GM21723 (cell line): ENCODE results near the gene CCDC71.

Experiments
- ATAC-seq: cut with Tn5 transposase; IDR thresholded peaks from one replicate; pipeline ENCODE4 v1.9.1; 2021; ENCODE audit warnings: mild to moderate bottlenecking, moderate library complexity; ENCODE audit not compliant: unreplicated experiment

CCDC71 gene

DNA sequence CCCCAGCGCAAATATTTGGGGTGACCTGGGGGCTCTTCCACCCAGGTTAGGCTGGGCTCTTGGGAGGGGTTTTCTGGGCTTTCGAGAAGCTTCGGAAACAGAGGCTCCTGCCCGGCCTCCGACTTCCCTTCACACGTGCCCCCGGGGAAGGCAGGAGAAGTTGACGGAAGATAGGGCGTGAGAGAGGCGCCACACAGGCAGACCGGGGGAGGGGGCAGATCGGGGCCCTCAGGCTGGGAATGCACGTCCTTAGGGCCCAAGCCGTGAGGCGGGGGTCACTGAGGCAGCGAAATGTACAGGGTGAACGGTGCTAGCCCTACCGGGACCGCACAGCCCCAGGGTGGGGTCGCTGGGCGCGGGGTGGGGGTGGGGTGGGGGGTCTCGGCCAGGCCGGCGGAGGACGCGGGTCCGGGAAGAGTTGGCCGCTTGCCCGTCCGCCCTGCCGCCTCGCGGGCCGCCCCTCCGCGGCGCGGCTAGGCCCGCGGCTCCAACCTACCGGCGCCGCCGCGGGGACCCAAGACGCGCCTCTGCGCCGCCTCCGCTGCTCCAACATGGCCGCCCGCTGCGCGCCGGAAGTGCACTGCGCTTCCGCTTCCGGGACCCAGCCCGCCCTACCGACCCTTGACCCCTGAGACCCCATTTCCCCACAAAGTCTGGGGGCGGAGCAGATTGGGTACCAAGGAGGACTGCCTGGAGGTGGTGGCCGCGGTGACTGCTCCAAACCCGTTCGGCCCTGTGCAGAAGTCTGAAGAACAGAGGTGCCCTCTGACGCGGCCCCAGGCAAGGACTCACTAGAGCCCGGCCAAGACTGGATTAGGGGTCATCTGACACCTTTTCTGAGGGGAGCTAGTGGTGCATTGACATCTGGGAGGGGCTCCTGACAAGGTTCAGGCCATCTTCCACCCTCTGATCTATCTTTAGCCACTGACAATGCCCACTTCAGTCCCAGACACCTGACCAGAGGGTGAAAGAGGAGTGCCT lies at the start of gene CCDC71:
TSS of gene CCDC71 (minus strand) at position 561 of the 981 bp plus-strand sequence. CDS start 2,123 bp downstream, outside the sequence.
- ATAC-seq: peak; percentile 61

DNA sequence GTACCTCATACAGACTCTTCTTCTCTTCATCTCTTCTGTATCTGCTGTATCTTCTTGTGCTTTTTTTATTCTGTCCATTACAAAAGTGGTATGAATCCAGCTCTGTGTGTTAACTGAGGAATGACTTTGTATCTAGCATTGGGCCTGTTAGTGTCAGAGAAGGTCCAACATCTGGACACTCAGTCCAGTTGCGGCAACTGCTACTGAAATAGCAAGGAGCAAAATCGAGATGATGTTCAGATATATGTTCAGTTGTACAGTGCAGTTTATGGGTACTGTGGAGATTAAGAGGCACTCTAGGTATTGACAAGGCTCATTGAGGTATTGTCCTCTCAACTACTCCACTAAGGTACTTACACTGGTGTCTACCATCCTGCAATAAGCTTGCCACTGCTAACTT lies 47.9 kb upstream of the CCDC71 start:
- ATAC-seq: no peak

GRCh38 chr3:49213541-49213943 lies 47.4 kb upstream of the CCDC71 start:
- ATAC-seq: no peak

DNA sequence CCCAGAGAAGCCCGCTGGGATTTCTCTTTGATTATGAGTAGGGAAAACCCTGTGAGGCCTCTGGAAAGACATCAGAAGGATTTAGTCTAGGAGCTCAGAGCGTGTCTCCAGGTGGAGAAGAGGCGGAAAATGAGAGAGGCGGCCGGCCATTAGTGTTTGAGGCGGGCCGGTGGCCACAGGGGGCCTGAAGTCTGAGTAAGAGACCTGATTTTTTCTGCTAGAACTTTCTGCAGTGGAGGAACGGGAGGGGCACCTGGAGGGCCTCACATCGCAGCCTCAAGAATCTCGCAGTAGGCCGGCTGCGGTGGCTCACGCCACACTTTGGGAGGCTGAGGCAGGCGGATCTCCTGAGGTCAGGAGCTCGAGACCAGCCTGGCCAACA lies 33.8 kb upstream of the CCDC71 start:
- ATAC-seq: no peak

DNA sequence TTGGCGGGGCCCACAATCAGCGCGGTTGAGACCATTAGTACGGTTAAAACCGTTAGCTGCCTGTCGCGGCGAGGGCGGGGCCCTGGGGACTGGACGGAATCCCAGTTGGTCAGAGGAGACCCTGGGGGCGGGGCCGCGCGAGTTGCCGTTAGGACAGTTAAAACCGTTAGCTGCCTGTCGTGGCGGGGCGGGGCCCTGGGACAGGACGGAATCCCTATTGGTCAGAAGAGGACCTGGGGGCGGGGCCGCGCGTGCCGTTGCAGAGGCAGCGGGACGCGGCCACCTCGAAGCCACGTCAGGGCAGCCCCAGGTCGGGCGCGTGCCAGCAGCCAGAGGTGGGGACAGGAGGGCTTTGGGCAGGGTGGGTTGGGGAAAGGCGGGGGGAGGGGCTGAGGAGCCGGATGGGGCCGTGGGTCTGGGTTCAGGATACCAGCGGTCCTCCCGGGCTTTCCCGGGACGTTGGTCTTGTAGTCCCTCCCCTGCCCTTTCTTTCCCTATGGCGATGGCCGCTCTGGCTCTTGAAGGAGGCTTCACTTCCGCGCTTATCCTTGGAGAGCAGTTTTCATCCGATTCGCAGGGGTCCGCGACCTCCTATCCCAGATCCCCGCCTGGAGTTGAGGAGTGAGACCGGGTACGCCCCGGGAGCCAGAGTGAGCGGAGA lies 33.2 kb upstream of the CCDC71 start:
- ATAC-seq: no peak

GRCh38 chr3:49198611-49199230 lies 32.6 kb upstream of the CCDC71 start:
- no peak for ATAC-seq

- ATAC-seq: no peak
Measured at GRCh38 chr3:49198161-49198560, 32.0 kb upstream of the CCDC71 start.

GRCh38 chr3:49191741-49192140 lies 25.6 kb upstream of the CCDC71 start:
- ATAC-seq: no peak

DNA sequence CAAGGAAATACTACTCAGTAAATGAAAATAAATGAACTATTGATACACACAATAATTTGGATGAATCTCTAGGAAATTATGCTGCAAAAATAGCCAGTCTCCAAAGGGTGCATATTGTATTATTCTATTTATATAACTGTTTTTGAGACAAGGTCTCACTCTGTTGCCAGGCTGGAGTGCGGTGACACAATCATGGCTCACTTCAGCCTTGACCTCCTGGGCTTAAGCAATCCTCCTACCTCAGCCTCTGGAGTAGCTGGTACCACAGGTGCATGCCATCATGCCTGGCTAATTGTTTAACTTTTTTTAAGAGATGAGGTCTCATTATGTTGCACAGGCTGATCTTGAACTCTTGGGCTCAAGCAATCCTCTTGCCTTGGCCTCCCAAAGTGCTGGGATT lies 17.7 kb upstream of the CCDC71 start:
- ATAC-seq: no peak

GRCh38 chr3:49182682-49183081 lies 16.6 kb upstream of the CCDC71 start:
- no peak for ATAC-seq

GRCh38 chr3:49181351-49181750 lies 15.2 kb upstream of the CCDC71 start:
- ATAC-seq: no peak

DNA sequence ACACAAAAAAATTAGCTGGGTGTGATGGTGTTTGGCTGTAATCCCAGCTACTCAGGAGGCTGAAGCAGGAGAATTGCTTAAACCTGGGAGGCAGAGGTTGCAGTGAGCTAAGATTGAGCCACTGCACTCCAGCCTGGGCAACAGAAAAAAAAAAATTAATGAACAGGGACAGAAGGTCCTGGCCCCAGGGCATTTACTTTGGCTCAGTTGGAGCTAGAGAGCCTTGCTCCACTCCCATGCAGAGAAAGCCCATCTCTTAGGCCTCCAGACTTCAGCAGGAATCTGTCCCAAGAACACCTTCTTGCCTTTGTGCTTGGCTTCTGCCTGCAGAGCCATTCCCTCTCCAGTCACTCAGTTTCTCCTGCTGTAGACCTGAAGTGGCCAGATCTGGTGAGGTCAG lies 14.0 kb upstream of the CCDC71 start:
- no peak for ATAC-seq

DNA sequence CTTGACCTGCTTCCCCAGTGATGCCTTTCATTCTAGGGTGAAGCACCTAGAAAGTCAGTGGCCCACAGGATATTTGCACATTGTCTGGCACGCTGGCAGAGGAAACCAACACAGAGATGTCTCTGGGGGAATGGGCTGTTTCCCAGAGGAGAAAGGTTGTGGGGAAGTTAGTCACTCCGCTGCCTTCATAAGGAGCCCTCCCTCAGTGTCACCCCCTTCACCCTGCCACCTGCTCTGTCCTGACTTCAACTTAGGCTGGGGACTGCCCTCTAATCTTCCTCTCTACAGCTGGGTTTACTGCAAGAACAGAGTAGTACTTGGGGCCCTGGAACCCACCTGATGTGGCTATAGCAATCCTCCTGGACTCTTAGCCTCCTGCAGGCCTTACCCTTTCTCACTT lies 10.9 kb upstream of the CCDC71 start:
- no peak for ATAC-seq

DNA sequence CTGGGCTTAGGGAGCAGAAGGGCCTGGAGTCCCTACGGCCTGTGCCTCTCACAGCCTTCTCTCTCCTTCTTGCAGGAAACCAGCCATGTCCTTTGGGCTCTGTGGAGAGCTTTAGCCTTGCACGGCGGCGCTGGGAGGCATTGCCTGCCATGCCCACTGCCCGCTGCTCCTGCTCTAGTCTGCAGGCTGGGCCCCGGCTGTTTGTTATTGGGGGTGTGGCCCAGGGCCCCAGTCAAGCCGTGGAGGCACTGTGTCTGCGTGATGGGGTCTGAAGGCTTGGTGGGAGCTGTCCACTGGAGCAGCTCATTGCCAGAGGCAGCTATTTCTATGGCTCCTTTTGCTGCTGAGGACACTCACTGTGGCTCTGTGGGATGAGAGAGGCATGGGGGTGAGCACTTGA lies 9.4 kb upstream of the CCDC71 start:
- no peak for ATAC-seq

- no peak for ATAC-seq
Measured at GRCh38 chr3:49174397-49174985, 8.4 kb upstream of the CCDC71 start.

DNA sequence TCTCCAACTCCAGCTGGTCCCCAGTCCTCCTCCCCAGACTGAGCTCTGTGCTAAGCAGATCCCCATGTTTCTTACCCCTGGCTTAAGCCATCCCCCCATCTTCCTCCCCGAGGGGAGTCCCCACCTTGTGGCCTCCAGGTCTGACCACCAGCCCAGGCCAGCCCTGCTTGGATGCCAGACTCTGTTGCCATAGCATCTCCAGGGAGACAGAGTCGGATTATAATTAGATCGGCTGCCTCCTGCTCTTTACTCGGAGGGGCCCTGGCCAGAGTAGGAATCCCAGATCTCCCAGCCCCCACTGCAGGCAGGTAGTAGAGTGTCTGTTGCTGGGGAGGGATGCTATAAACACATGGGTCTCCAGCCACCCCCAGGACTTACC lies 7.7 kb upstream of the CCDC71 start:
- ATAC-seq: no peak

DNA sequence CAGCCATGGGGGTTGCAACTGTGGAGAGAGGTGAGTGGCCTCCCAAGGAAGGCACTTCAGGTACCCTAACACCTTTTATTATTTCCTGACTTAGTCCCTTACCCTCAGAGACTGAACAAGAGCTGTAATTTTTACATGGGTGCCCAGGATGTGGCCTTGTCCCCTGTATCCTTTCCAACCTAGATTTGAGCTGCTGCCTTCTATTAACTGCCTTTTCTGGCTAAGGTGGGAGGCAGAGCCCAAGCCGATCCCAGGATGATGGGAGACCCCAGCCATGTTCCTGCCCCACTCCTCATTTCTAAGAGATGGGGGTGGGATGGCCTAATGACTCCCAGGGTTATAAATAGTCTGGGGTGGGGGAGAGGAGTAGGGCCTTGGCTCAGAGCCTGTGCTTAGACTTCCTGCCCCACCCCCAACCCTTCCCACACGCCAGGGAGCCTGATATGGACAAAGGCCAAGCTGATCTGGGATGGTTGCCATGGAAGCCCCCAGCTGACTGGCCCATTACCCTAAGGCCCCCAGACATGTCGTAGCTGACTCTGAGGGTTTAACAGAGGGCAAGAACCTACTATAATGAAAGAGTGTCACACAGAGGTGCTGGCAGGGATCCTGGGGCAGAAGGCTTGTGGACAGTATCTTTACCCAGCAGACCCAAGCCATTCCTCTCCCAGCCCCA lies 7.1 kb upstream of the CCDC71 start:
- ATAC-seq: no peak

GRCh38 chr3:49172551-49173041 lies 6.5 kb upstream of the CCDC71 start:
- ATAC-seq: no peak

DNA sequence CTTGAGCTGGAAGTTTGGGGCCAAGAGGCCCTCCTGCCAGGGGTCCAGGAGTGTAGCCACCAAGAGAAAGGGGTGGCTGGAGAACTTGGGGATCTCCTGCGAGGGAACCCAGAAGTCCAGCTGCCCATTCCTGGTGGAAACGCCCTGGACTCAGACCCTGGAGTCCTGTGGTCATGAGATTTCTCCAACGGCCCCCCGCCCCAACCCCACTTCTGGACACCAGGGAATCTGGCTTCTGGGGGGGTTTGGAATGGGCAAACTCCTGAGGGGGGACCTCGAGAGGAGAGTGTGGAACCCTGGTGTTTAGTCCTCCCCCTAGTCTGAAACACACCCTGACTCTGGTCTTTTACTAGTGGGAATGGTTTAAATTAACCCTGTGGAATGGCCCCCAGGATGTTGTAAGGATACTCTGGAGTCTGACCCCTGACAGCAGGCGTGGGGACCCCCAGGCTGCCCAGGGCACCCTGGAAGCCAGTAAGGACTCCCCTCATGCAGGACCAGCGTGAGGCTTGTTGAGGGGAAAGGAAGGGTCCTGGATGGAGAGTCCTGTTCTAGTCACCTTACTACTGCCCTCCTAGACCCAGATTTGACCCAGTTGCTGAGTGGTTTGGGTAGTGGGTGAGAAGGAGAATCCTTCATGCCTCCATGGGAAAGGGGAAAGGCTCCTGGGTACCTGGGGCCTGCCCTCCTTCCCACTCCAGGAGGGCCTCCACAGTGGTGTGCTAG lies 5.8 kb upstream of the CCDC71 start:
- ATAC-seq: no peak
